ENCODE data around the gene GPR176. TPM values are rescaled to one million over a fixed set of nuclear protein-coding genes. Genes with fewer than 3 reads are reported as not detected.

Gene GPR176
- total RNA-seq, 1 experiment from 2014 or later = 9.8 TPM

- ChIA-PET POLR2A (no interaction called here), CTCF (no interaction called here)
- no peaks in the 10 kb centered on the region for H3K27me3 Mint-ChIP-seq (ENCODE audit: insufficient read depth, unreplicated experiment)
- DNase-seq = no peak
- peaks cover 24% of the 10 kb centered on the region for H3K4me1 Mint-ChIP-seq (ENCODE audit: low read depth, unreplicated experiment)
- Histone ChIP-seq H3K36me3 (ENCODE audit: control insufficient read depth, insufficient read depth, low read length) (no peaks in the 10 kb centered on the region), H3K9me3 (0 out of 2 replicates have a peak, but pooled peaks cover 5% of the 10 kb centered on the region), H3K4me3 (ENCODE audit: low read depth, low read length) (no peak overlapping the region), H3K27me3 (replicated peaks; ENCODE audit: control insufficient read depth, insufficient read depth, low read length) (no peaks in the 10 kb centered on the region), H3K4me1 (peaks cover 15% of the 10 kb centered on the region)
- H3K27ac Mint-ChIP-seq (ENCODE audit: unreplicated experiment) = no peak overlapping the region
- H3K9me3 Mint-ChIP-seq (ENCODE audit: unreplicated experiment) = peaks cover 21% of the 10 kb centered on the region
- BruUV-seq (replicated peaks) = no TSS peak
- H3K36me3 Mint-ChIP-seq (ENCODE audit: insufficient read depth, unreplicated experiment) = no peaks in the 10 kb centered on the region
- H3K4me3 Mint-ChIP-seq (ENCODE audit: unreplicated experiment) = no peak overlapping the region
- TF ChIP-seq CTCF (IDR thresholded peaks at IDR 0.05; ENCODE audit: insufficient read depth in 1 of 2, low read depth in 1 of 2, low read length in 1 of 2, severe bottlenecking in 1 of 2, unreplicated experiment in 1 of 2) = no peak
- intact Hi-C loops (cut with micrococcal nuclease; ENCODE audit: unreplicated experiment) = no loop called here
Measured at GRCh38 chr15:39752991-39753390, 167.1 kb downstream of the GPR176 start.

GRCh38 chr15:39752246-39752645 is 167.8 kb downstream of the GPR176 start:
- POLR2A ChIA-PET = no interaction called here

More at GRCh38 chr15:39752246-39752645, 167.8 kb downstream of the GPR176 start:
- Mint-ChIP-seq H3K36me3 (ENCODE audit: insufficient read depth, unreplicated experiment) (no peaks in the 10 kb centered on the region), H3K9me3 (ENCODE audit: unreplicated experiment) (peaks cover 21% of the 10 kb centered on the region), H3K4me3 (ENCODE audit: unreplicated experiment) (no peak overlapping the region), H3K4me1 (ENCODE audit: low read depth, unreplicated experiment) (peaks cover 24% of the 10 kb centered on the region), H3K27ac (ENCODE audit: unreplicated experiment) (no peak overlapping the region), H3K27me3 (ENCODE audit: insufficient read depth, unreplicated experiment) (no peaks in the 10 kb centered on the region)
- no peak for TF ChIP-seq CTCF (IDR thresholded peaks at IDR 0.05; ENCODE audit: insufficient read depth in 1 of 2, low read depth in 1 of 2, low read length in 1 of 2, severe bottlenecking in 1 of 2, unreplicated experiment in 1 of 2)
- intact Hi-C loops (cut with micrococcal nuclease; ENCODE audit: unreplicated experiment) = no loop called here
- no TSS peak for BruUV-seq (replicated peaks)
- Histone ChIP-seq H3K4me3 (ENCODE audit: low read depth, low read length) (no peak overlapping the region), H3K4me1 (peaks cover 19% of the 10 kb centered on the region), H3K36me3 (ENCODE audit: control insufficient read depth, insufficient read depth, low read length) (no peaks in the 10 kb centered on the region), H3K9me3 (0 out of 2 replicates have a peak, but pooled peaks cover 5% of the 10 kb centered on the region), H3K27me3 (replicated peaks; ENCODE audit: control insufficient read depth, insufficient read depth, low read length) (no peaks in the 10 kb centered on the region)
- CTCF ChIA-PET = no interaction called here
- DNase-seq = no peak

Other genes starting within 250 kb of the GPR176 start
- 1.3 and 2.1 TPM in 2 replicates for gene FSIP1, start 137.4 kb downstream of the GPR176 start, total RNA-seq (2022)
- 33.8 and 38.3 TPM in 2 replicates for gene EIF2AK4, start 13.8 kb upstream of the GPR176 start, total RNA-seq (2022)
- 220 and 223 TPM in 2 replicates for gene SRP14, start 118.9 kb upstream of the GPR176 start, total RNA-seq (2022)
- 78.2 and 81.5 TPM in 2 replicates for gene BMF, start 188.6 kb upstream of the GPR176 start, total RNA-seq (2022)
- 62.7 and 73.5 TPM in 2 replicates for gene BUB1B, start 240.8 kb upstream of the GPR176 start, total RNA-seq (2022)